Heart left ventricle (tissue), 16 donors: Measurements from ENCODE around the gene IGSF5. TPM values are rescaled to one million over a fixed set of nuclear protein-coding genes. Genes with fewer than 3 reads are reported as not detected.

Experiments
- ATAC-seq, 4 donors: fragments of 200-7000 bp; cut with Tn5 transposase; one replicate each; pipeline ENCODE4 v1.9.1; 2020 to 2022; ENCODE audit warnings: moderate library complexity in 4 of 4, mild to moderate bottlenecking in 3 of 4, moderate number of reproducible peaks in 1 of 4
- DNase-seq, 5 donors: peaks; one replicate each; pipeline ENCODE4 v3.0.0-alpha.2; 2020
- H3K27ac ChIP-seq, 12 donors: fragments of 200-600 bp; sonication (generic) in 4 of 12; one replicate each; pipeline versions ENCODE4 v1.5.0 to v1.8.0; 2016 to 2022; ENCODE audit warnings: mild to moderate bottlenecking in 2 of 12
- H3K27me3 ChIP-seq, 9 donors: fragments of 200-600 bp; sonication (generic) in 2 of 9; one replicate each; pipeline versions ENCODE4 v1.5.1 to v1.8.0; 2016 to 2022; ENCODE audit warnings: mild to moderate bottlenecking in 3 of 9
- H3K36me3 ChIP-seq, 9 donors: fragments of 200-600 bp; sonication (generic) in 2 of 9; one replicate each; pipeline versions ENCODE4 v1.5.0 to v1.8.0; 2018 to 2022; ENCODE audit warnings: mild to moderate bottlenecking in 2 of 9
- H3K4me1 ChIP-seq, 12 donors: fragments of 200-600 bp; sonication (generic) in 4 of 12; one replicate each; pipeline versions ENCODE4 v1.5.0 to v1.8.0; 2016 to 2022; ENCODE audit warnings: mild to moderate bottlenecking in 3 of 12
- H3K4me3 ChIP-seq, 12 donors: fragments of 200-600 bp; sonication (generic) in 4 of 12; one replicate each; pipeline versions ENCODE4 v1.5.0 to v1.8.0; 2017 to 2022; ENCODE audit warnings: mild to moderate bottlenecking in 9 of 12, moderate library complexity in 4 of 12
- H3K9me3 ChIP-seq, 12 donors: fragments of 200-600 bp; sonication (generic) in 4 of 12; one replicate each; pipeline versions ENCODE4 v1.5.0 to v1.8.0; 2016 to 2022; ENCODE audit warnings: mild to moderate bottlenecking in 1 of 12
- CTCF ChIP-seq, 12 donors: fragments of 200-600 bp; sonication (generic) in 4 of 12; IDR thresholded peaks; one replicate each; pipeline versions ENCODE4 v1.5.0 to v1.8.0; 2018 to 2022; ENCODE audit warnings: antibody characterized with exemption in 12 of 12, mild to moderate bottlenecking in 5 of 12
- POLR2A ChIP-seq, 2 donors: fragments of 450-650 bp; IDR thresholded peaks; one replicate each; pipeline ENCODE4 v1.6.1; 2017; ENCODE audit warnings: antibody characterized with exemption in 2 of 2, mild to moderate bottlenecking in 2 of 2, moderate library complexity in 2 of 2
- WGBS, 4 donors: extraction: QIAGEN DNeasy Blood & Tissue Kit in 2 of 4; methylation state at CpG; one replicate each; pipeline versions ENCODE4 v1.1.5 to v1.1.7; 2013 to 2018; 5-methylcytosine and 5-hydroxymethylcytosine counted together
- intact Hi-C, 10 donors: fragments of 100-400 bp; cut with DNase I; formaldehyde crosslinking; loops; one replicate each; pipeline versions ENCODE4 v1.11.1 to v1.14.2; 2022
- polyA plus RNA-seq, 2 donors: library from polyadenylated mRNA; stranded (reverse); fragments of 200-250 nt; gene quantifications; one replicate each; pipeline ENCODE4 v1.2.3, GENCODE V29; 2013
- total RNA-seq, 9 donors: library from RNA; depleted of rRNA in 2 of 9; stranded (reverse); fragments of >200 nt in 2 of 9; fragmentation: NEBNext Ultra II Directional in 3 of 9; extraction: Animal tissue kit (Norgen Biotek cat#: 25700) in 3 of 9; gene quantifications; one replicate each; pipeline versions ENCODE4 v1.1.0 to v1.2.4, GENCODE V29; 2016 to 2023
- donor health status: ischemic (EF 13 %, LVEDD 7.1; RV severe dilation, severe dysfunction).
- donor health status: healthy with polysubstance abuse.
- donor health status: DM: no; HTN: yes; CAD: no.
- donor health status: DM: no; HTN: no; CAD: no.
- donor health status: ischemic (EF 25% LVEDD 6.9; RV normal size, moderate dysfunction).
- donor health status: ischemic (EF 25% LVEDD 5.7; RV mildly dilated, moderate dysfunction).
- donor health status: healthy.
- donor health status: DM: yes; HTN: yes; CAD: no.
- donor health status: ischemic (EF 35%, LVEDD 5.7; RV mildly dilated, moderate dysfunction).
- donor health status: nonischemic (EF 11% LVEDD 7.7; RV severe dilation, severe dysfunction).
- donor health status: DM: yes; HTN: yes; CAD: no.
- donor health status: PGD.
- donor health status: ischemic (EF 29% LVEDD 5.4; RV normal size, mild dysfunction).
- donor health status: nonischemic (EF 23%, LVEDD 6.1; RV moderate dilation, normal function).

Gene IGSF5
- total and polyA plus RNA-seq, 11 donors: 0.98 to 6.4 (median 4.2) TPM

- intact Hi-C loops: no loop called here
- Histone ChIP-seq H3K9me3 (peaks cover 0 to 19% (median 6%) of the 10 kb centered on the region in 12 donors), H3K27me3 (no peaks in the 10 kb centered on the region), H3K4me1 (peaks cover 0 to 4% (median 0%) of the 10 kb centered on the region in 12 donors), H3K27ac (no peak overlapping the region), H3K36me3 (no peaks in the 10 kb centered on the region), H3K4me3 (no peak overlapping the region)
- no peak for DNase-seq
- 62 to 69% (median 68%) methylated on average over 8 of the region's 8 CpGs for WGBS, 4 donors
- no peak for ATAC-seq
- TF ChIP-seq POLR2A (IDR thresholded peaks at IDR 0.05): no peak
- TF ChIP-seq CTCF (IDR thresholded peaks at IDR 0.05): no peak
Measured at GRCh38 chr21:39750670-39751069, 5.7 kb downstream of the IGSF5 start.

GRCh38 chr21:39754811-39755210 is 9.8 kb downstream of the IGSF5 start:
- peaks cover 0 to 3% (median 0%) of the 10 kb centered on the region in 9 donors for H3K27me3 ChIP-seq
- intact Hi-C loops: no loop called here
- WGBS, 4 donors: 28 to 60% (median 59%) methylated on average over 3 of the region's 3 CpGs
- TF ChIP-seq POLR2A (IDR thresholded peaks at IDR 0.05): no peak
- TF ChIP-seq CTCF (IDR thresholded peaks at IDR 0.05): no peak
- peak in 2 of 4 donors; percentile 72 to 86 for ATAC-seq
- DNase-seq: no peak
- no peaks in the 10 kb centered on the region for H3K36me3 ChIP-seq
- peak overlapping the region in 1 of 12 donors; percentile 14 for H3K27ac ChIP-seq
- peaks cover 0 to 4% (median 0%) of the 10 kb centered on the region in 12 donors for H3K4me1 ChIP-seq
- no peak overlapping the region for H3K4me3 ChIP-seq
- H3K9me3 ChIP-seq: peaks cover 0 to 19% (median 6%) of the 10 kb centered on the region in 12 donors

- Histone ChIP-seq H3K27ac (no peak overlapping the region), H3K4me1 (peaks cover 0 to 4% (median 0%) of the 10 kb centered on the region in 12 donors), H3K27me3 (peaks cover 0 to 3% (median 0%) of the 10 kb centered on the region in 9 donors), H3K4me3 (no peak overlapping the region), H3K9me3 (peaks cover 0 to 19% (median 6%) of the 10 kb centered on the region in 12 donors), H3K36me3 (no peaks in the 10 kb centered on the region)
- ATAC-seq (no peak), DNase-seq (no peak)
- TF ChIP-seq POLR2A (IDR thresholded peaks at IDR 0.05): no peak
- no peak for TF ChIP-seq CTCF (IDR thresholded peaks at IDR 0.05)
- intact Hi-C loops: no loop called here
- 47 to 66% (median 63%) methylated on average over 8 of the region's 8 CpGs for WGBS, 4 donors
Measured at GRCh38 chr21:39756285-39756684, 11.3 kb downstream of the IGSF5 start.

GRCh38 chr21:39763272-39763970 is 18.4 kb downstream of the IGSF5 start:
- intact Hi-C loops: no loop called here
- no peak for DNase-seq
- TF ChIP-seq POLR2A (IDR thresholded peaks at IDR 0.05) (no peak), CTCF (IDR thresholded peaks at IDR 0.05) (no peak)
- no peaks in the 10 kb centered on the region for H3K9me3 ChIP-seq
- H3K36me3 ChIP-seq: no peaks in the 10 kb centered on the region
- H3K4me3 ChIP-seq: no peak overlapping the region
- H3K27ac ChIP-seq: no peak overlapping the region
- H3K4me1 ChIP-seq: no peaks in the 10 kb centered on the region
- ATAC-seq: no peak
- H3K27me3 ChIP-seq: peaks cover 0 to 1% (median 0%) of the 10 kb centered on the region in 9 donors
- 49 to 71% (median 65%) methylated on average over 12 of the region's 12 CpGs for whole genome bisulfite sequencing, 4 donors
